Loucy (cell line): ENCODE results near the gene GPC5.

ENCODE experiments used
- H2AFZ ChIP-seq: fragments of 200-600 bp; sonication (generic); 2 replicates; pipeline ENCODE4 v1.6.0; 2016; ENCODE audit warnings: antibody characterized with exemption, mild to moderate bottlenecking, low read length, moderate library complexity
- H3F3A ChIP-seq: fragments of 200-600 bp; 2 replicates; pipeline ENCODE4 v1.6.0; 2016; ENCODE audit warnings: antibody characterized with exemption, low read depth, mild to moderate bottlenecking
- H3K27me3 ChIP-seq: fragments of 200-600 bp; sonication (generic); 2 replicates; pipeline ENCODE4 v1.6.1; 2014; ENCODE audit warnings: low read length, mild to moderate bottlenecking; ENCODE audit not compliant: insufficient read depth, poor library complexity, severe bottlenecking
- H3K36me3 ChIP-seq: fragments of 200-600 bp; sonication (generic); 2 replicates; pipeline ENCODE4 v1.6.1; 2016; ENCODE audit warnings: low read length; ENCODE audit not compliant: insufficient read depth
- H3K4me1 ChIP-seq: fragments of 200-600 bp; sonication (generic); 2 replicates; pipeline ENCODE4 v1.5.1; 2014; ENCODE audit warnings: low read length, mild to moderate bottlenecking; ENCODE audit not compliant: insufficient read depth, poor library complexity, severe bottlenecking
- H3K4me2 ChIP-seq: fragments of 200-600 bp; sonication (generic); 2 replicates; pipeline ENCODE4 v1.6.0; 2014; ENCODE audit warnings: antibody characterized with exemption, low read length, low read depth, mild to moderate bottlenecking; ENCODE audit not compliant: poor library complexity, severe bottlenecking
- H3K4me3 ChIP-seq: fragments of 200-600 bp; sonication (generic); 2 replicates; pipeline ENCODE4 v1.5.1; 2014; ENCODE audit warnings: low read length, mild to moderate bottlenecking, mixed read lengths; ENCODE audit not compliant: poor library complexity, severe bottlenecking
- H3K79me2 ChIP-seq: fragments of 200-600 bp; sonication (generic); 2 replicates; pipeline ENCODE4 v1.6.1; 2014; ENCODE audit warnings: low read length; ENCODE audit not compliant: insufficient read depth
- H3K9ac ChIP-seq: fragments of 200-600 bp; sonication (generic); 2 replicates; pipeline ENCODE4 v1.6.0; 2014; ENCODE audit warnings: mild to moderate bottlenecking, low read depth, low read length, moderate library complexity; ENCODE audit not compliant: poor library complexity, severe bottlenecking
- H3K9me2 ChIP-seq: fragments of 200-600 bp; sonication (generic); replicated peaks from 2 replicates; pipeline ENCODE4 v1.6.1; 2016; ENCODE audit warnings: low read depth, low read length, mixed read lengths
- H3K9me3 ChIP-seq: fragments of 200-600 bp; sonication (generic); 2 replicates; pipeline ENCODE4 v1.6.1; 2014; ENCODE audit warnings: mild to moderate bottlenecking, antibody characterized with exemption, low read length, low read depth; ENCODE audit not compliant: insufficient read depth
- H4K20me1 ChIP-seq: fragments of 200-600 bp; sonication (generic); 2 replicates; pipeline ENCODE4 v1.6.0; 2014; ENCODE audit warnings: antibody characterized with exemption, low read length, mild to moderate bottlenecking; ENCODE audit not compliant: insufficient read depth, poor library complexity, severe bottlenecking
- EZH2phosphoT487 ChIP-seq: fragments of 200-600 bp; IDR thresholded peaks from 2 replicates; pipeline ENCODE4 v1.6.1; 2018; ENCODE audit warnings: antibody characterized with exemption, mild to moderate bottlenecking, moderate library complexity, borderline replicate concordance
- TF ChIP-seq, protein P1 (sequence below): fragments of 200-600 bp; sonication (generic); conservative IDR thresholded peaks from 2 replicates; pipeline ENCODE4 v1.5.1; 2014; ENCODE audit warnings: mild to moderate bottlenecking, antibody characterized with exemption, low read length

GPC5 gene

DNA sequence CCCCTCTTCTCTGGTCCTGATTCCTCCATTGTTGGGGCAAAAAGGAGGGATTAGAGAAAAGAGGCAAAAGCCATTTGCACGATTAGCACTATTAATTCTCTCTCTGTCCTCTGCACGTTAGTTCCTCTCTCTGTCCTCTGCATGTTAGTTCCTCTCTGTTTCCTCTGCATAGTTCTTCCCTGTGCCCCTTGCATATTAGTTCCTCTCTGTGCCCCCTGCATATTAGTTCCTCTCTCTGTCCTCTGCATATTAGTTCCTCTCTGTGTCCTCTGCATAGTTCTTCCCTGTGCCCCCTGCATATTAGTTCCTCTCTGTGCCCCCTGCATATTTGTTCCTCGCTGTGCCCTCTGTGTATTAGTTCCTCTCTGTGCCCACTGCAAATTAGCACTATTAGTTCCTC, 981.0 kb downstream of the GPC5 start:
- Histone ChIP-seq H4K20me1 (no peaks in the 10 kb centered on the region), H3K79me2 (no peaks in the 10 kb centered on the region), H3K4me1 (no peaks in the 10 kb centered on the region), H3K4me3 (no peak overlapping the region), H3K9me3 (no peaks in the 10 kb centered on the region), H3F3A (no peaks in the 10 kb centered on the region), H2AFZ (no peak overlapping the region), H3K9me2 (no peaks in the 10 kb centered on the region), H3K36me3 (no peaks in the 10 kb centered on the region), H3K27me3 (no peaks in the 10 kb centered on the region), H3K9ac (no peak overlapping the region), H3K4me2 (no peak overlapping the region)
- TF ChIP-seq EZH2phosphoT487: no peak
- TF ChIP-seq, protein P1, sequence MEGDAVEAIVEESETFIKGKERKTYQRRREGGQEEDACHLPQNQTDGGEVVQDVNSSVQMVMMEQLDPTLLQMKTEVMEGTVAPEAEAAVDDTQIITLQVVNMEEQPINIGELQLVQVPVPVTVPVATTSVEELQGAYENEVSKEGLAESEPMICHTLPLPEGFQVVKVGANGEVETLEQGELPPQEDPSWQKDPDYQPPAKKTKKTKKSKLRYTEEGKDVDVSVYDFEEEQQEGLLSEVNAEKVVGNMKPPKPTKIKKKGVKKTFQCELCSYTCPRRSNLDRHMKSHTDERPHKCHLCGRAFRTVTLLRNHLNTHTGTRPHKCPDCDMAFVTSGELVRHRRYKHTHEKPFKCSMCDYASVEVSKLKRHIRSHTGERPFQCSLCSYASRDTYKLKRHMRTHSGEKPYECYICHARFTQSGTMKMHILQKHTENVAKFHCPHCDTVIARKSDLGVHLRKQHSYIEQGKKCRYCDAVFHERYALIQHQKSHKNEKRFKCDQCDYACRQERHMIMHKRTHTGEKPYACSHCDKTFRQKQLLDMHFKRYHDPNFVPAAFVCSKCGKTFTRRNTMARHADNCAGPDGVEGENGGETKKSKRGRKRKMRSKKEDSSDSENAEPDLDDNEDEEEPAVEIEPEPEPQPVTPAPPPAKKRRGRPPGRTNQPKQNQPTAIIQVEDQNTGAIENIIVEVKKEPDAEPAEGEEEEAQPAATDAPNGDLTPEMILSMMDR: no peak

DNA sequence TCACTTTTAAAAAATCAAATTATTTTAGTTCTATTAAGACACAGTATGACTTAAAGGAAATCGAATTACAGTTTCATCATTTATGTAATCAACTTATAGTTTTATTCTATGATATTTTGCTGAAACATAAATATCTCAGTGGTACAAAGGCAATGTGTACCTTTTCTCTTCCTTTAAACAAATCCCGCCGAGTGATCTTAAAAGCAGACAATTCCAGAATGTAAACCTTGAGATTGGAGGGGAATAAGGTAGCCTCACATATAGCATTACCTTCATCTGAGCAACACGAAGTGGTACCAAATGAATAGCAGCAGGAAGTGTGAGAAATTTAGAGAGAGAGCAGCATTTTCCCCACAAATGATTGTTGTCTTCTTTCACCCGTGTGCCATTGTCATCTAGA, 986.0 kb downstream of the GPC5 start:
- no peaks in the 10 kb centered on the region for H3K9me3 ChIP-seq
- H4K20me1 ChIP-seq: no peaks in the 10 kb centered on the region
- H3K9ac ChIP-seq: no peak overlapping the region
- no peaks in the 10 kb centered on the region for H3K4me1 ChIP-seq
- no peak overlapping the region for H2AFZ ChIP-seq
- no peak overlapping the region for H3K4me3 ChIP-seq
- no peaks in the 10 kb centered on the region for H3K9me2 ChIP-seq
- TF ChIP-seq, protein P1: no peak
- TF ChIP-seq EZH2phosphoT487: no peak
- H3K4me2 ChIP-seq: no peak overlapping the region
- H3K36me3 ChIP-seq: no peaks in the 10 kb centered on the region
- no peaks in the 10 kb centered on the region for H3K79me2 ChIP-seq
- no peaks in the 10 kb centered on the region for H3K27me3 ChIP-seq
- no peaks in the 10 kb centered on the region for H3F3A ChIP-seq

DNA sequence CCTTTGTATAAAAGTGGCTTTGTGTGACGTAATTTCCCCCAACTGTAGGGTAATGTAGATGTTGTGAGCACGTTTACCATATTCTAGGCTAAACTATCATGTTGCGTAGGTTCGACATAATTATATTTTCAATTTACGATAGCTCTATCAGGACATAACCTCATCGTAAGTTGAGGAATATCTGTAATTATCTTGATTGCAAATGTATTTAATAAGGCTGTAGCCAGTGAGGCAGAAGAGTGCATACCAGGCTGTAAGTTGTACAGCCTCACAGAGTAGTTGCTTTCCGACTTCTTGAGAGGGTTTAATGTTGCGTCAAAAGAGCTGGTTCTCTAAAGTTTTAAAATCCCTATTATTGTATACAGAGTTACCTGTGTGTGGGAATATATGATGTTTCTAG, 988.8 kb downstream of the GPC5 start:
- Histone ChIP-seq H3K79me2 (no peaks in the 10 kb centered on the region), H3F3A (no peaks in the 10 kb centered on the region), H3K4me2 (no peak overlapping the region), H3K4me1 (no peaks in the 10 kb centered on the region), H3K36me3 (no peaks in the 10 kb centered on the region), H2AFZ (no peak overlapping the region), H4K20me1 (no peaks in the 10 kb centered on the region), H3K9me3 (no peaks in the 10 kb centered on the region), H3K9me2 (no peaks in the 10 kb centered on the region), H3K27me3 (no peaks in the 10 kb centered on the region), H3K9ac (no peak overlapping the region), H3K4me3 (no peak overlapping the region)
- TF ChIP-seq, protein P1: no peak
- TF ChIP-seq EZH2phosphoT487: no peak
